ENCODE measurements around the gene SETBP1.

DNA sequence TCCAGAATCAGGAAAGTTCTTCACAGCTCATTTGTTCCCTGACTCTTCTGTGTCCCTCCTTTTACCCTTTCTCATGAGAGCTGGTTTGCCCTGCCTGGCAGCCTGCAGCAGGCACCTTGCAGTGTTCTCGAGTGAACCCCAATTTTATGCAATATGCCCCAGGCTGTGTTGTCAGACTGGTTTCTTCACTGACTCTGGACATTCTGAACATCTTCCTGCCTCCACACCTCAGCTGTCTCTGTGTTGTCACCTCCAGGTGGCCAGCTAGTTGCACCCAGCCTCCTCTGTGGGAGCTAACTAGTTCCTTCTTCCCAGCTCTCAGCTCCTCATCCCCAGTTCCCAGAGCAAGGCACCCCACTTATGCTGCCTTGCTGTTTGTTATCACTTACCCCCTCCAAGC lies 5.5 kb downstream of the SETBP1 start:
- TF ChIP-seq CTCF (IDR thresholded peaks at IDR 0.05) (no peak), POLR2A (IDR thresholded peaks at IDR 0.05) (no peak)
